Measurements from ENCODE around the gene HSF5. TPM values are rescaled to one million over a fixed set of nuclear protein-coding genes. Genes with fewer than 3 reads are reported as not detected.

Gene HSF5
- total and polyA plus RNA-seq, 2 of the 13 experiments (the other 11 are each of a cell fraction or from before 2014, with no cell fraction given), result not detected

GRCh38 chr17:58517928-58518609 is 29.9 kb upstream of the HSF5 start (continued):
- peak; percentile 82 for TF ChIP-seq ZNF574 (CRISPR knock-in tag; IDR thresholded peaks at IDR 0.05)
- no peak for TF ChIP-seq ZBTB1 (CRISPR knock-in tag; IDR thresholded peaks at IDR 0.05; ENCODE audit: borderline replicate concordance)
- TF ChIP-seq TEF (CRISPR knock-in tag; IDR thresholded peaks at IDR 0.05), result no peak
- TF ChIP-seq ZNF737 (CRISPR knock-in tag; IDR thresholded peaks at IDR 0.05; ENCODE audit: borderline replicate concordance), result no peak
- TF ChIP-seq ZNF691 (CRISPR knock-in tag; IDR thresholded peaks at IDR 0.05; ENCODE audit: borderline replicate concordance, low read depth), result no peak
- no peak for TF ChIP-seq FIP1L1 (IDR thresholded peaks at IDR 0.05; ENCODE audit: borderline replicate concordance, insufficient read depth, low read depth, low read length)
- TF ChIP-seq ZBTB44 (CRISPR knock-in tag; IDR thresholded peaks at IDR 0.05), result 0 out of 2 replicates have a peak, but pooled peaks have one; percentile 1
- TF ChIP-seq RORA (CRISPR knock-in tag; IDR thresholded peaks at IDR 0.05), result no peak
- TF ChIP-seq AGO1 (IDR thresholded peaks at IDR 0.05; ENCODE audit: low read depth, low read length, poor library complexity, severe bottlenecking), result peak; percentile 17
- TF ChIP-seq ZNF710 (CRISPR knock-in tag; IDR thresholded peaks at IDR 0.05; ENCODE audit: borderline replicate concordance), result 0 out of 2 replicates have a peak, but pooled peaks have one; percentile 73
- peak; percentile 27 for TF ChIP-seq TBL1XR1 (IDR thresholded peaks at IDR 0.05; ENCODE audit: borderline replicate concordance, low read length, partially characterized antibody)
- peak; percentile 97 for TF ChIP-seq HMGXB3 (CRISPR knock-in tag; IDR thresholded peaks at IDR 0.05; ENCODE audit: borderline replicate concordance)

All from HepG2 (cell line).